Fibroblast of lung (primary cell): Measurements from ENCODE around the gene ATXN2.

ENCODE experiments used
- CTCF ChIP-seq, 2 donors: IDR thresholded peaks in 1 of 2; conservative IDR thresholded peaks in 1 of 2; 1 replicate in 1 of 2; 2 replicates in 1 of 2; pipeline ENCODE4 v1.5.1; 2011 to 2012; ENCODE audit warnings: low read length in 2 of 2, control low read depth in 1 of 2, inconsistent platforms in 1 of 2, low read depth in 1 of 2, mild to moderate bottlenecking in 1 of 2
- EZH2 ChIP-seq: IDR thresholded peaks from 2 replicates; pipeline ENCODE4 v1.5.1; 2012; ENCODE audit warnings: low read length, control low read depth, mild to moderate bottlenecking; ENCODE audit errors: missing control alignments

- TF ChIP-seq CTCF (conservative IDR thresholded peaks at IDR 0.05 in 1 of 2, IDR thresholded peaks at IDR 0.05 in 1 of 2; ENCODE audit: low read depth in 1 of 2, low read length in 2 of 2): no peak
- no peak for TF ChIP-seq EZH2
Observed at GRCh38 chr12:111447571-111448265, 151.4 kb downstream of the ATXN2 start.
